HFF-Myc (cell line): ENCODE results near the gene KCNS1.
"Not testable (repeated sequence)": the region's sequence is repeated elsewhere in the genome, so short reads cannot be mapped to it uniquely, and the experiment has no call there.

Experiments
- DNase-seq: peaks from one replicate; pipeline ENCODE4 v3.0.0-alpha.2; 2011; ENCODE audit warnings: low read depth; ENCODE audit errors: extremely low read depth
- H3K4me3 ChIP-seq: replicated peaks from 2 replicates; pipeline ENCODE4 v1.5.1; 2011; ENCODE audit warnings: low read depth, mild to moderate bottlenecking, control low read depth, low read length
- CTCF ChIP-seq: IDR thresholded peaks from 2 replicates; pipeline ENCODE4 v1.5.1; 2012; ENCODE audit warnings: mild to moderate bottlenecking, low read depth, low read length, control low read depth; ENCODE audit errors: missing control alignments

Gene KCNS1

DNA sequence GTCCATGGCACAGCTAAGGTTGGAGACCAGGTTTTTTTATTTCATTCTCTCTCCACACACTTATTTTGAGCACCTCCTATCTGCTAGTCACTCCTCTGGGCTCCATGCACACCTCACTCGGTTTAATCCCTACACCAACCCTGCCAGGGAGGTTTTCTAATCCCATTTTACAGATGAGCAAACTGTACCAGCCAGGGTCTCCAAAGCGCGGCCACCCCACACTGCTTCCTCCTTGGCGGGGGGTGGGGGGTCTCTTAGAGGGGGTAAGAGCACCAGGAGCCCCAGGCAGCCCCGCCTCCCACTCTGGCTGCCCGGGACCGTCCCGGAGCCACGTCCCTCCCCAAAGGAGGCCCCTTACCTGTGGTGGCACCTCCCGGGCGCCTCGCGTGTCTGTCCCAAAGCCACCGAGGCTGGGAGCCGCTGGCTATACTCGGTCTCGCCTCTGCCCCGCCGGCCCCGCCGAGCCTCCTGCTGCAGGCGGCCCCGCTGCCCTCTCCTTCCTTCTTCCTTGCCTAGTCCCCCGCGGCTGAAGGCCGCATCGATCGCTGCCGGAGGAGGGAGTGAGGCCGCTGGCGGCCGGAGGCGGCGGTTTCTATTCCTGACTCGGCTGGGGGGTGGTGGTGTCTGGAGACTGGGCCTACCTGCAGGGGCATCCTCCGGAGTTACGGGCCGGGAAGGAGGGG is at the start of gene KCNS1:
TSS of gene KCNS1 (minus strand) at position 565 of the 683 bp plus-strand sequence. CDS start 1,891 bp downstream, outside the sequence.
- no peak for TF ChIP-seq CTCF
- no peak within 1 kb of the TSS for H3K4me3 ChIP-seq
- DNase-seq = no peak

GRCh38 chr20:45149062-45149461 is 48.1 kb upstream of the KCNS1 start:
- no peak for DNase-seq
- no peak overlapping the region for H3K4me3 ChIP-seq
- no peak for TF ChIP-seq CTCF

DNA sequence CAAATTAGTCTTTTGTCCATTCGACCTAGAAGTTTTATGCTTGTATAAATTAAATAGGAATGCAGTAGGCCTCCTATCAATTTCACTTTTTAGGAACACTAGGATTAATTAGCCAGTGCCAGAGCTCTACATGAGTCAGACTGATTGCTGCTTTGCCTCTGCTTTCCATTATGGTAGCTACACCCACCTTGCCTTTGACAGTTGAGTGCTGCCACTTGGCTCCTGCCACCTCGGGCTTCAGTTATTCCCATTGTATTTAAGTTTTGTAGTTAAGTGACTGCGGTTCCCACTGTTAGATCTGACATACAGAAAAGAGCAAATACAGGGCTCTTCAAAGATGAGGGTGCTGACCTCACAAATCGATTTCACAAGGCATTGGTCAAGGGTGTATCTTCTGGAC is 39.9 kb upstream of the KCNS1 start:
- H3K4me3 ChIP-seq = no peak overlapping the region
- no peak for TF ChIP-seq CTCF
- no peak for DNase-seq

- H3K4me3 ChIP-seq, DNase-seq: not testable (repeated sequence)
Observed at GRCh38 chr20:45139733-45140375, 38.9 kb upstream of the KCNS1 start.

GRCh38 chr20:45138561-45139300 is 37.8 kb upstream of the KCNS1 start:
- no peak for DNase-seq
- TF ChIP-seq CTCF = peak; percentile 83
- no peak overlapping the region for H3K4me3 ChIP-seq

DNA sequence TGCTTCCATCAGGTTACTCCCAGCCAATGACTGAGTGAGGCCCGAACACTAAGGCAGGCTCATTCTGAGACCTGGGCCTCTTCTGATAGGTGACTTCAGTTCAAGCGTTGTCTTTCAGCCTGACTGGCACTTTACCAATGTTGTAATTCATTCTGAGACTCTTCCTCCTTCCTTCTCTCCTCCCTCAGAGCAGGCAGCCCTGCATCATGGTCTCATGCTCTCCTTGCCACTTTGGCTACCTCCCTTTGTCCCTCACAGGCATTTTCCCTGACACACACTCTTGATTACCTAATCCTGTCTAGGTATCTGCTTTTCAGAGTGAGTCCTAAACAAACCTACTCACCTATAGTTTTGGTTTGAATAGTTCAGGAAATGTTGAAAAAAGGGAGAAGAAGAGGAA is 36.0 kb upstream of the KCNS1 start:
- DNase-seq = no peak
- no peak for TF ChIP-seq CTCF
- no peak overlapping the region for H3K4me3 ChIP-seq

- TF ChIP-seq CTCF = no peak
- DNase-seq = no peak
- no peak overlapping the region for H3K4me3 ChIP-seq
Observed at GRCh38 chr20:45128099-45128498, 27.2 kb upstream of the KCNS1 start.
